HepG2 (cell line): ENCODE data around the gene EBF3. TPM values are rescaled to one million over a fixed set of nuclear protein-coding genes. Genes with fewer than 3 reads are reported as not detected.

ENCODE experiments used
- ATAC-seq: fragments of 200-7000 bp; cut with Tn5 transposase; 3 replicates; pipeline ENCODE4 v1.9.1; 2020; ENCODE audit warnings: mild to moderate bottlenecking, moderate library complexity
- BruUV-seq: library from RNA; stranded (reverse); fragments of 400-500 nt; replicated peaks from 2 replicates; lab custom pipeline; 2021; lab: Mats Ljungman, UMichigan
- CTCF ChIA-PET: fragments of 300-600 bp; formaldehyde crosslinking; extraction: SDS; loops from one replicate; lab custom pipeline; 2021; ENCODE audit warnings: low total read pairs, inconsistent platforms, low intra/inter-chr PET ratio; lab: Yijun Ruan, JAX
- POLR2A ChIA-PET: fragments of 350-600 bp; sonication (Branson Sonifier 250); formaldehyde crosslinking; loops from one replicate; lab custom pipeline; 2020; ENCODE audit warnings: antibody characterized with exemption, inconsistent platforms; lab: Yijun Ruan, JAX
- DNase-seq: peaks from one replicate; pipeline ENCODE4 v3.0.0-alpha.2; 2015; ENCODE audit warnings: low spot score
- FAIRE-seq: peaks from 3 replicates; lab custom pipeline; 2011; peaks lifted over from hg19 to GRCh38; lab: Jason Lieb, UNC
- H2AFZ ChIP-seq: one replicate; pipeline ENCODE4 v1.6.1; 2011; ENCODE audit warnings: low read length, inconsistent platforms
- H3K27ac ChIP-seq: fragments of 300-600 bp; 3 replicates; pipeline ENCODE4 v1.8.0; 2011; ENCODE audit warnings: mixed run types, mild to moderate bottlenecking, mixed read lengths, low read length, inconsistent platforms; ENCODE audit not compliant: insufficient read depth; ENCODE audit errors: extremely low read length
- H3K27me3 ChIP-seq, 2 experiments: fragments of 200-600 bp in 1 of 2; 2 replicates in 1 of 2; 3 replicates in 1 of 2; pipeline versions ENCODE4 v1.6.0 to v1.8.0; 2011; ENCODE audit warnings: low read length in 2 of 2, mild to moderate bottlenecking in 2 of 2, moderate library complexity in 2 of 2, inconsistent platforms in 1 of 2; ENCODE audit not compliant: insufficient read depth in 2 of 2, control insufficient read depth in 1 of 2
- H3K36me3 ChIP-seq, 2 experiments: fragments of 200-600 bp in 1 of 2; replicated peaks in 1 of 2; 2 replicates in 1 of 2; 3 replicates in 1 of 2; pipeline versions ENCODE4 v1.5.1 to v1.8.0; 2011; ENCODE audit warnings: low read length in 2 of 2, inconsistent platforms in 1 of 2; ENCODE audit not compliant: insufficient read depth in 2 of 2, control insufficient read depth in 1 of 2
- H3K4me1 ChIP-seq: 2 replicates; pipeline ENCODE4 v1.5.1; 2012; ENCODE audit warnings: low read length, inconsistent platforms; ENCODE audit not compliant: insufficient read depth
- H3K4me2 ChIP-seq: 2 replicates; pipeline ENCODE4 v1.6.0; 2011; ENCODE audit warnings: low read depth, low read length, inconsistent platforms
- H3K4me3 ChIP-seq, 3 experiments: fragments of 200-600 bp in 1 of 3; sonication (generic), shearing (Covaris generic) in 1 of 3; replicated peaks in 1 of 3; 2 replicates each; pipeline ENCODE4 v1.5.1; 2011 to 2016; ENCODE audit warnings: low read length in 3 of 3, inconsistent platforms in 2 of 3, low read depth in 2 of 3, mild to moderate bottlenecking in 2 of 3, control low read depth in 1 of 3, mixed read lengths in 1 of 3; ENCODE audit not compliant: insufficient read depth in 1 of 3
- H3K79me2 ChIP-seq: one replicate; pipeline ENCODE4 v1.6.1; 2011; ENCODE audit warnings: low read length, inconsistent platforms; ENCODE audit not compliant: insufficient read depth
- H3K9ac ChIP-seq: 2 replicates; pipeline ENCODE4 v1.6.0; 2011; ENCODE audit warnings: mild to moderate bottlenecking, low read depth, low read length, inconsistent platforms; ENCODE audit not compliant: insufficient read depth
- H3K9me3 ChIP-seq: 2 replicates; pipeline ENCODE4 v1.5.1; 2012; ENCODE audit warnings: mild to moderate bottlenecking, low read length
- H4K20me1 ChIP-seq: 2 replicates; pipeline ENCODE4 v1.6.0; 2011; ENCODE audit warnings: inconsistent platforms, mild to moderate bottlenecking, low read length, moderate library complexity; ENCODE audit not compliant: insufficient read depth
- ARNT2 ChIP-seq: sonication (generic); formaldehyde crosslinking; IDR thresholded peaks from 2 replicates; pipeline ENCODE4 v1.8.0; 2022; ENCODE audit warnings: mild to moderate bottlenecking, low read depth, missing genetic modification reagents, moderate library complexity
- GPBP1L1 ChIP-seq: sonication (generic); formaldehyde crosslinking; IDR thresholded peaks from 2 replicates; pipeline ENCODE4 v1.5.0; 2020; ENCODE audit warnings: mild to moderate bottlenecking, missing genetic modification reagents
- MAF1 ChIP-seq: sonication (generic); formaldehyde crosslinking; IDR thresholded peaks from 2 replicates; pipeline ENCODE4 v1.5.0; 2020; ENCODE audit warnings: missing genetic modification reagents, borderline replicate concordance
- MAZ ChIP-seq, 2 experiments: sonication (generic) in 1 of 2; formaldehyde crosslinking in 1 of 2; IDR thresholded peaks; 2 replicates each; pipeline versions ENCODE4 v1.5.0 to v1.6.1; 2012 to 2020; ENCODE audit warnings: low read depth in 2 of 2, mild to moderate bottlenecking in 2 of 2, borderline replicate concordance in 1 of 2, improper control_type of control experiment in 1 of 2, low read length in 1 of 2, missing genetic modification reagents in 1 of 2, moderate library complexity in 1 of 2
- NPAS2 ChIP-seq: sonication (generic); formaldehyde crosslinking; IDR thresholded peaks from 2 replicates; pipeline ENCODE4 v1.8.0; 2022; ENCODE audit warnings: mild to moderate bottlenecking, missing genetic modification reagents, borderline replicate concordance
- PAX8 ChIP-seq: sonication (generic); formaldehyde crosslinking; IDR thresholded peaks from 2 replicates; pipeline ENCODE4 v1.8.0; 2022; ENCODE audit warnings: mild to moderate bottlenecking, missing genetic modification reagents, borderline replicate concordance
- PRMT3 ChIP-seq: sonication (generic); formaldehyde crosslinking; IDR thresholded peaks from 2 replicates; pipeline ENCODE4 v1.8.1; 2022; ENCODE audit warnings: low read depth, mild to moderate bottlenecking, moderate library complexity, missing genetic modification reagents, borderline replicate concordance
- RBM22 ChIP-seq: fragments of 200-400 bp; formaldehyde crosslinking; optimal IDR thresholded peaks from 2 replicates; pipeline ENCODE3; 2017; ENCODE audit warnings: mild to moderate bottlenecking, low read length, moderate library complexity
- THYN1 ChIP-seq: sonication (generic); formaldehyde crosslinking; IDR thresholded peaks from 2 replicates; pipeline ENCODE4 v1.8.1; 2023; ENCODE audit warnings: low read depth, mild to moderate bottlenecking, moderate library complexity, missing genetic modification reagents, borderline replicate concordance
- TP53 ChIP-seq: sonication (generic); formaldehyde crosslinking; conservative IDR thresholded peaks from 2 replicates; pipeline ENCODE4 v1.4.0; 2020; ENCODE audit warnings: missing genetic modification reagents
- ZNF275 ChIP-seq: sonication (generic); formaldehyde crosslinking; IDR thresholded peaks from 2 replicates; pipeline ENCODE4 v1.8.0; 2022; ENCODE audit warnings: missing genetic modification reagents, mild to moderate bottlenecking, inconsistent platforms, borderline replicate concordance
- ZNF335 ChIP-seq: sonication (generic); formaldehyde crosslinking; IDR thresholded peaks from 2 replicates; pipeline ENCODE4 v1.4.0; 2020; ENCODE audit warnings: missing genetic modification reagents
- ZNF547 ChIP-seq: sonication (generic); formaldehyde crosslinking; IDR thresholded peaks from 2 replicates; pipeline ENCODE4 v1.5.1; 2020; ENCODE audit warnings: mild to moderate bottlenecking, missing genetic modification reagents
- ZNF572 ChIP-seq: sonication (generic); formaldehyde crosslinking; IDR thresholded peaks from 2 replicates; pipeline ENCODE4 v1.5.1; 2020; ENCODE audit warnings: mild to moderate bottlenecking, missing genetic modification reagents
- ZNF781 ChIP-seq: sonication (generic); formaldehyde crosslinking; IDR thresholded peaks from 2 replicates; pipeline ENCODE4 v1.5.1; 2020; ENCODE audit warnings: borderline replicate concordance, mild to moderate bottlenecking, missing genetic modification reagents; ENCODE audit errors: not compliant biosample characterization
- WGBS: methylation state at CpG from one replicate; pipeline ENCODE4 v1.1.6; 2017; ENCODE audit warnings: low lambda C conversion rate; 5-methylcytosine and 5-hydroxymethylcytosine counted together
- in situ Hi-C: cut with HindIII; loops from 2 replicates; pipeline ENCODE4 v1.10.0; 2017; ENCODE audit warnings: low pct_unique_long_range_greater_than_20kb; ENCODE audit not compliant: extremely low pct_ligation_motif_present
- intact Hi-C: fragments of 100-400 bp; cut with micrococcal nuclease; formaldehyde crosslinking; loops from one replicate; pipeline ENCODE4 v1.10.0; 2022; ENCODE audit not compliant: unreplicated experiment
- polyA plus RNA-seq, 8 experiments: library from polyadenylated mRNA; depleted of rRNA in 3 of 8; stranded (reverse) in 7 of 8; unstranded in 1 of 8; fragments of >200 nt; fragmentation: Illumina TruSeq in 4 of 8; extraction: Trizol in 4 of 8; gene quantifications; 2 replicates each; pipeline versions ENCODE4 v1.2.1 to v1.2.3, GENCODE V29; 2011 to 2016; ENCODE audit warnings: low read depth in 4 of 8, missing spikeins in 1 of 8, mixed read lengths in 1 of 8; ENCODE audit not compliant: insufficient read depth in 1 of 8
- total RNA-seq, 5 experiments: library from RNA; depleted of rRNA; stranded (reverse); fragments of >200 nt; fragmentation: Illumina TruSeq; extraction: Trizol; gene quantifications; 2 replicates each; pipeline ENCODE4 v1.2.3, GENCODE V29; 2016; ENCODE audit warnings: low read depth in 1 of 5
- TF ChIP-seq, protein P1 (sequence below): sonication (generic); formaldehyde crosslinking; conservative IDR thresholded peaks from 2 replicates; pipeline ENCODE4 v1.4.0; 2020; ENCODE audit warnings: missing genetic modification reagents
- TF ChIP-seq, protein P2 (sequence below): sonication (generic); formaldehyde crosslinking; IDR thresholded peaks from 2 replicates; pipeline ENCODE4 v1.8.0; 2022; ENCODE audit warnings: mild to moderate bottlenecking, missing genetic modification reagents, borderline replicate concordance

The EBF3 gene
- total and polyA plus RNA-seq, 2 of the 13 experiments (the other 11 are each of a cell fraction or from before 2014, with no cell fraction given), result not detected

DNA sequence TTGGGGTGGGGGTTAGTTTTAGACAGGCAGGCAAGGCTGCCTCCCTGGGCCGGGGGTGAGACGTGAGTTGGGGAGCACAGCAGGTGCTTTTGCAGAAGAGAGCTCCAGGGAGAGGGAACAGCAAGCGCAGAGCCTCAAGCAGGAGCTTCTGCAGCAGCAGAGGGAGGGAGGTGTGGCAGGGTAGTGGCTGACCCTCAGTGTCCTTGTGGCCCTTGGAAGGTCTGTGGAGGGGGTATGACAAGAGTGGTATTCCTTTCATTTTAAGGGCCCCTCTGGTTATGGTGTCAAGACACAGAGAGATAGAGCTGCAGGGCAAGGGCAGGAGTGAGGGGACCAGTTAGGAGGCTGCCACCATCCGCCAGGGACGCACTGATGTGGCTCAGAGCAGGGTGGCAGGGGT is 138.9 kb downstream of the EBF3 start:
- CTCF ChIA-PET, result no interaction called here
- 37% methylated on average over 5 of the region's 5 CpGs for whole genome bisulfite sequencing
- DNase-seq, result no peak
- Histone ChIP-seq H3K79me2 (no peaks in the 10 kb centered on the region), H3K27ac (no peak overlapping the region), H4K20me1 (no peaks in the 10 kb centered on the region), H2AFZ (no peak overlapping the region), H3K36me3 (no peaks in the 10 kb centered on the region), H3K9ac (no peak overlapping the region), H3K27me3 (no peaks in the 10 kb centered on the region), H3K9me3 (no peaks in the 10 kb centered on the region), H3K4me1 (no peaks in the 10 kb centered on the region), H3K4me2 (no peak overlapping the region), H3K4me3 (no peak overlapping the region)
- POLR2A ChIA-PET, result no interaction called here
- no TSS peak for BruUV-seq
- TF ChIP-seq ARNT2 (no peak), PAX8 (CRISPR knock-in tag) (no peak), ZNF547 (CRISPR knock-in tag) (no peak), THYN1 (CRISPR knock-in tag) (no peak), ZNF781 (CRISPR knock-in tag) (no peak), MAF1 (CRISPR knock-in tag) (no peak), NPAS2 (CRISPR knock-in tag) (no peak), ZNF335 (CRISPR knock-in tag) (no peak), ZNF275 (no peak), TP53 (CRISPR knock-in tag) (no peak), ZNF572 (CRISPR knock-in tag) (no peak), GPBP1L1 (CRISPR knock-in tag) (no peak), RBM22 (no peak), PRMT3 (CRISPR knock-in tag) (no peak), MAZ (IDR thresholded peaks at IDR 0.05; ENCODE audit: borderline replicate concordance, low read depth, low read length) (no peak), MAZ (CRISPR knock-in tag; IDR thresholded peaks at IDR 0.05; ENCODE audit: low read depth) (no peak)
- TF ChIP-seq, protein P1, sequence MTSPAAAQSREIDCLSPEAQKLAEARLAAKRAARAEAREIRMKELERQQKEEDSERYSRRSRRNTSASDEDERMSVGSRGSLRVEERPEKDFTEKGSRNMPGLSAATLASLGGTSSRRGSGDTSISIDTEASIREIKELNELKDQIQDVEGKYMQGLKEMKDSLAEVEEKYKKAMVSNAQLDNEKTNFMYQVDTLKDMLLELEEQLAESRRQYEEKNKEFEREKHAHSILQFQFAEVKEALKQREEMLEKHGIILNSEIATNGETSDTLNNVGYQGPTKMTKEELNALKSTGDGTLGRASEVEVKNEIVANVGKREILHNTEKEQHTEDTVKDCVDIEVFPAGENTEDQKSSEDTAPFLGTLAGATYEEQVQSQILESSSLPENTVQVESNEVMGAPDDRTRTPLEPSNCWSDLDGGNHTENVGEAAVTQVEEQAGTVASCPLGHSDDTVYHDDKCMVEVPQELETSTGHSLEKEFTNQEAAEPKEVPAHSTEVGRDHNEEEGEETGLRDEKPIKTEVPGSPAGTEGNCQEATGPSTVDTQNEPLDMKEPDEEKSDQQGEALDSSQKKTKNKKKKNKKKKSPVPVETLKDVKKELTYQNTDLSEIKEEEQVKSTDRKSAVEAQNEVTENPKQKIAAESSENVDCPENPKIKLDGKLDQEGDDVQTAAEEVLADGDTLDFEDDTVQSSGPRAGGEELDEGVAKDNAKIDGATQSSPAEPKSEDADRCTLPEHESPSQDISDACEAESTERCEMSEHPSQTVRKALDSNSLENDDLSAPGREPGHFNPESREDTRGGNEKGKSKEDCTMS (CRISPR knock-in tag), result no peak
- TF ChIP-seq, protein P2, sequence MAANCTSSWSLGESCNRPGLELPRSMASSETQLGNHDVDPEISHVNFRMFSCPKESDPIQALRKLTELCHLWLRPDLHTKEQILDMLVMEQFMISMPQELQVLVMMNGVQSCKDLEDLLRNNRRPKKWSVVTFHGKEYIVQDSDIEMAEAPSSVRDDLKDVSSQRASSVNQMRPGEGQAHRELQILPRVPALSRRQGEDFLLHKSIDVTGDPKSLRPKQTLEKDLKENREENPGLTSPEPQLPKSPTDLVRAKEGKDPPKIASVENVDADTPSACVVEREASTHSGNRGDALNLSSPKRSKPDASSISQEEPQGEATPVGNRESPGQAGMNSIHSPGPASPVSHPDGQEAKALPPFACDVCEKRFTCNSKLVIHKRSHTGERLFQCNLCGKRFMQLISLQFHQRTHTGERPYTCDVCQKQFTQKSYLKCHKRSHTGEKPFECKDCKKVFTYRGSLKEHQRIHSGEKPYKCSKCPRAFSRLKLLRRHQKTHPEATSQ (CRISPR knock-in tag), result no peak
- no peak for ATAC-seq
- no peak for FAIRE-seq
- in situ Hi-C loops (no loop called here), intact Hi-C loops (no loop called here)
